Measurements from ENCODE around the gene ANKRD63.

ANKRD63 gene

GRCh38 chr15:40292246-40292645 is 9.4 kb upstream of the ANKRD63 start:
- H3K9me3 ChIP-seq: no peaks in the 10 kb centered on the region
- H3K36me3 ChIP-seq: peaks cover 100% of the 10 kb centered on the region
- peaks cover 7 to 8% of the 10 kb centered on the region in 2 experiments for H3K4me1 ChIP-seq (ENCODE audit: control insufficient read depth in 1 of 2, insufficient read depth in 1 of 2, low read depth in 1 of 2, low read length in 1 of 2)
- H3K27me3 ChIP-seq: no peaks in the 10 kb centered on the region
- no peak for TF ChIP-seq CTCF (IDR thresholded peaks at IDR 0.05)
- no peak overlapping the region for H3K4me3 ChIP-seq (ENCODE audit: low read depth in 1 of 2, low read length in 1 of 2)
- no peak overlapping the region for H3K27ac ChIP-seq

DNA sequence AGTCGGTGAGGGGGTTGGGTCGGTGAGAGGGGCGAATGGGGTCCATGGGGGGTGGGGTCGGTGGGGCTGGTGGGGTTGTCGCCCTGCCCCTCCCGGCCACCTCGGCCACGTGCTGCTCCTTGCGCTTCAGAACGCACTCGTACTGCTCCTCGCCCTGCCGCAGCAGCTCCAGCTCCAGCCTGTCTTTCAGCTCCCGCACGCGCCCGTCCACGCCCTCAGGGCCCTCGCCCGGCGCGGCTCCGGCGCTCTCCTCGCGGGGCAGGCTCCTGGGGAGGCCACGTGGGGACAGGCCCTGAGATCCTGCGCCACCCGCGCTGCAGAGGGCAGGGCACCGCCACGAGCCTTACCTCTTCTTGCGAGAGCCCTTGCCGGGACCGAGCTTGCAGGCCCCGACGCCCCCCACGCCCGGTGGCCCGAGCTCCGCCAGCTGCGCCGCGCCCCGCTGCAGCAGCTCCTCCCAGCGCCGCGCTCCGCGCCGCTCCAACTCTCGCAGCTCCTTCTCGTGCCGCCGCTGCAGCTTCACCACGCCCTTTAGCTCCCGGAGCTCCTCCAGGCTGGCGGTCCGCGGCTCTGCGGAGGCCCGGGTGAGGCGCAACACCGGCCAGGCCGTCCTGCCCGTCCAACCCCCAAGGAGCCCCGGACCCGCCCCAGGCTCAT is 8.2 kb upstream of the ANKRD63 start:
- Histone ChIP-seq H3K27ac (no peak overlapping the region), H3K4me1 (ENCODE audit: control insufficient read depth in 1 of 2, insufficient read depth in 1 of 2, low read depth in 1 of 2, low read length in 1 of 2) (peaks cover 7 to 8% of the 10 kb centered on the region in 2 experiments), H3K4me3 (ENCODE audit: low read depth in 1 of 2, low read length in 1 of 2) (no peak overlapping the region), H3K9me3 (no peaks in the 10 kb centered on the region), H3K27me3 (no peaks in the 10 kb centered on the region), H3K36me3 (peaks cover 100% of the 10 kb centered on the region)
- TF ChIP-seq CTCF (IDR thresholded peaks at IDR 0.05): no peak

- Histone ChIP-seq H3K36me3 (peaks cover 100% of the 10 kb centered on the region), H3K27me3 (no peaks in the 10 kb centered on the region), H3K4me3 (ENCODE audit: low read depth in 1 of 2, low read length in 1 of 2) (no peak overlapping the region), H3K27ac (no peak overlapping the region), H3K4me1 (ENCODE audit: control insufficient read depth in 1 of 2, insufficient read depth in 1 of 2, low read depth in 1 of 2, low read length in 1 of 2) (peaks cover 8 to 10% of the 10 kb centered on the region in 2 experiments), H3K9me3 (no peaks in the 10 kb centered on the region)
- TF ChIP-seq CTCF (IDR thresholded peaks at IDR 0.05): no peak
Observed at GRCh38 chr15:40290545-40290917, 7.7 kb upstream of the ANKRD63 start.

DNA sequence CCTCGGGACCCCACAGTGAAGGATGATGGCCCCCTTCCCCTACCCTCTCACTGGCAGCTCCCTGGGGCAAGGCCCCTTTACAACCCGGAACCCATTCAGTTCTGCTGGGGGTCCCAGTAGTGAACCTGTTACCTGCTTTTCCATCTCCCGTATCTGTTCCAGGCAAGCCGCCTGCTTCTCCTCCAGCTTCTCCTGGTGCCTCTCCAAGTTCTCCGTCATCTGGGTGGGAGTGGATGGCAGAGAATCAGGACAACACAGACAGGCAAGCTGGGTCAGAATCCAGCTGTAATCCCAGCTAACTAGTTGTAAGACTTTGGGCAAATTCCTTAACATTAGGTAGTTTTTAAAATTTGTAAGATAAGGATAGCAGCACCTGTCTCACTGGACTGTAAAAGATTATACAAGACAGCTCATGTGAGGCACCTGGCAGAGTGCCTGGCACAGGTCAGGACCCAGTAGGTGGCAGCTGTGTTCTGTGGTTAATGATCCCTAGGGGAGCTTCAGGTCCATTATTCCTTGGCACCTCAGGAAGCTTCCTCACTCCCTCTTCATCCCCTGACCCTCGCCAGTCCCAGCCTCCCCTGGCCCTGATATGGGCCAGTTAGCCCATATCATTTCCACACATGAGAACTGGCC is 6.4 kb upstream of the ANKRD63 start:
- no peaks in the 10 kb centered on the region for H3K9me3 ChIP-seq
- no peak overlapping the region for H3K4me3 ChIP-seq (ENCODE audit: low read depth in 1 of 2, low read length in 1 of 2)
- TF ChIP-seq CTCF (IDR thresholded peaks at IDR 0.05): no peak
- H3K36me3 ChIP-seq: peaks cover 95% of the 10 kb centered on the region
- H3K4me1 ChIP-seq (ENCODE audit: control insufficient read depth in 1 of 2, insufficient read depth in 1 of 2, low read depth in 1 of 2, low read length in 1 of 2): peaks cover 8 to 18% of the 10 kb centered on the region in 2 experiments
- no peaks in the 10 kb centered on the region for H3K27me3 ChIP-seq
- H3K27ac ChIP-seq: no peak overlapping the region

DNA sequence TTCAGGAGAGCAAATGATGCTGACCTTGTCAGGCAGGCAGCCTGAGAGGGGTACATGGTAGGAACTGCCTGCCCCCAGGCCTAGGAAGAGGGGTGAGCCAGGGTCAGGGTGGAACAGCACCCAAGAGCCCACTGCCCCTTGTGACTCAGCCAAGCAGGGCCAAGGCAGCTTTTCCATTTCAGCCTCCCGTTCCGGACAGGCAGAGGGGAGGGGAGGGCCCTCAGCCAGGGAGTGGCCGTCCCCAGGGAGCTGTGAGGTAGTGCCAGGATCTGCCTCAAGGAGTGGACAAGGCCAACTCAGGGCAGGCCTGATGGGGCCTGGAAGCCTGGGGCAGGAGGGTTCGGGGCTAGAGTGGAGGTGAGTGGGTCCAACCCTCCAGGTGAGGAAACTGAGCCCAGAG is 5.1 kb upstream of the ANKRD63 start:
- H3K36me3 ChIP-seq: peaks cover 82% of the 10 kb centered on the region
- H3K4me3 ChIP-seq (ENCODE audit: low read depth in 1 of 2, low read length in 1 of 2): no peak overlapping the region
- no peaks in the 10 kb centered on the region for H3K9me3 ChIP-seq
- TF ChIP-seq CTCF (IDR thresholded peaks at IDR 0.05): no peak
- peaks cover 7 to 16% of the 10 kb centered on the region in 2 experiments for H3K4me1 ChIP-seq (ENCODE audit: control insufficient read depth in 1 of 2, insufficient read depth in 1 of 2, low read depth in 1 of 2, low read length in 1 of 2)
- no peak overlapping the region for H3K27ac ChIP-seq
- peaks cover 12% of the 10 kb centered on the region for H3K27me3 ChIP-seq

Data from neutrophil (primary cell).